Cardiac muscle cell (in vitro differentiated cells and primary cell): ENCODE results near the gene SMAD7. TPM values are rescaled to one million over a fixed set of nuclear protein-coding genes. Genes with fewer than 3 reads are reported as not detected.

Experiments
- DNase-seq, 2 donors: peaks; one replicate each; pipeline versions ENCODE4 v3.0.0 to v3.0.0-alpha.2; 2010 to 2017; ENCODE audit warnings: low read depth in 1 of 2, low spot score in 1 of 2
- H3K27ac ChIP-seq: fragments of 200-600 bp; sonication (generic); 2 replicates; pipeline ENCODE4 v1.5.1; 2016
- H3K27me3 ChIP-seq: fragments of 200-600 bp; sonication (generic); 2 replicates; pipeline ENCODE4 v1.6.0; 2016; ENCODE audit warnings: control low read depth
- H3K36me3 ChIP-seq: fragments of 200-600 bp; sonication (generic); 2 replicates; pipeline ENCODE4 v1.5.1; 2016; ENCODE audit warnings: control low read depth
- H3K4me1 ChIP-seq: fragments of 200-600 bp; sonication (generic); 2 replicates; pipeline ENCODE4 v1.8.1; 2017; ENCODE audit warnings: low read depth, mild to moderate bottlenecking, mixed run types
- H3K4me3 ChIP-seq: fragments of 200-600 bp; sonication (generic); 2 replicates; pipeline ENCODE4 v1.5.1; 2016; ENCODE audit warnings: mild to moderate bottlenecking
- H3K9me3 ChIP-seq: fragments of 200-600 bp; sonication (generic); 2 replicates; pipeline ENCODE4 v1.5.1; 2017; ENCODE audit warnings: low read depth, mild to moderate bottlenecking, control low read depth
- polyA plus RNA-seq: library from polyadenylated mRNA; unstranded; fragments of >200 nt; fragmentation: Nextera tagmentation; extraction: Ambion mirVana; gene quantifications from 2 replicates; pipeline ENCODE4 v1.2.1, GENCODE V29; 2016
- total RNA-seq: library from RNA; depleted of rRNA; stranded (reverse); fragments of >200 nt; gene quantifications from 2 replicates; pipeline ENCODE4 v1.2.3, GENCODE V29; 2016
- TF ChIP-seq, protein P1 (sequence below): IDR thresholded peaks from 2 replicates; pipeline ENCODE4 v1.5.1; 2012; ENCODE audit warnings: low read depth, mild to moderate bottlenecking, low read length

Gene SMAD7
- total and polyA plus RNA-seq, 2 experiments from 2014 or later: 60.1 to 129 TPM

DNA sequence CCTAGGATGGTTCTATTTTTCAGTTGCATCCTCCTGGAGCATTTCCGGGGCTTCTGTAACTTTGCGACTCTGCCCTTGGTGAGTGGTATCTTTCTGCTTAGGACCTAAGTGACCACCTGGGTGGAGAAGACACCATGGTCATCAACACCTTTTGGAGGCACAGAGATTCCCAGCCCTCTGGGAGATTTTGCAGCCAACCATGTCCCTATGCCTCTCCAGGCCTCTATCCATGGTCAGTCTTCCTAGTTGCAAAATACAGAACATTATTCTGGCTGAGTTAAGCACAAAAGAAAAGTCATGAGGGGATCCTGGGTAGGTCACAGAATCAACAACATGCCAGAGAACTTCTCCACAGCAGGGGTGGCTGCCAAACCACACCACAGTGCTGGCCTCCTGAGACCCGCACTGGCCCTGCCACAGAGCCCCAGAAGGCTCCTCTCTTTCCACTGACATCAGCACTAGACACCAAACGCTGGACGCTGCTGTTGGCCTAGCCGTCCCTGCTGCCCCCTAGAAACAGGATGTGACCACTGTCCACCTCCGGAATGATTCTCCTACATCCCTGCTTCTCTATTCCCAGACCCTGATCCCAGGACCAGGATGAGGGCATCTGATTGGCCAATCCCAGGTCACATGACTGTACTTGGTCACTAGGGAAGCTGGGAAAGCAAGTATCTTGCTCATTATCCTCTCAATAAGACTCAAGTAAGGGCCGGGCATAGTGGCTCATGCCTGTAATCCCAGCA lies 47.7 kb downstream of the SMAD7 start:
- Histone ChIP-seq H3K36me3 (no peaks in the 10 kb centered on the region), H3K4me1 (no peaks in the 10 kb centered on the region), H3K27ac (no peak overlapping the region), H3K4me3 (no peak overlapping the region), H3K9me3 (no peaks in the 10 kb centered on the region), H3K27me3 (no peaks in the 10 kb centered on the region)
- DNase-seq: peak in 1 of 2 donors; percentile 89
- TF ChIP-seq, protein P1, sequence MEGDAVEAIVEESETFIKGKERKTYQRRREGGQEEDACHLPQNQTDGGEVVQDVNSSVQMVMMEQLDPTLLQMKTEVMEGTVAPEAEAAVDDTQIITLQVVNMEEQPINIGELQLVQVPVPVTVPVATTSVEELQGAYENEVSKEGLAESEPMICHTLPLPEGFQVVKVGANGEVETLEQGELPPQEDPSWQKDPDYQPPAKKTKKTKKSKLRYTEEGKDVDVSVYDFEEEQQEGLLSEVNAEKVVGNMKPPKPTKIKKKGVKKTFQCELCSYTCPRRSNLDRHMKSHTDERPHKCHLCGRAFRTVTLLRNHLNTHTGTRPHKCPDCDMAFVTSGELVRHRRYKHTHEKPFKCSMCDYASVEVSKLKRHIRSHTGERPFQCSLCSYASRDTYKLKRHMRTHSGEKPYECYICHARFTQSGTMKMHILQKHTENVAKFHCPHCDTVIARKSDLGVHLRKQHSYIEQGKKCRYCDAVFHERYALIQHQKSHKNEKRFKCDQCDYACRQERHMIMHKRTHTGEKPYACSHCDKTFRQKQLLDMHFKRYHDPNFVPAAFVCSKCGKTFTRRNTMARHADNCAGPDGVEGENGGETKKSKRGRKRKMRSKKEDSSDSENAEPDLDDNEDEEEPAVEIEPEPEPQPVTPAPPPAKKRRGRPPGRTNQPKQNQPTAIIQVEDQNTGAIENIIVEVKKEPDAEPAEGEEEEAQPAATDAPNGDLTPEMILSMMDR: no peak

DNA sequence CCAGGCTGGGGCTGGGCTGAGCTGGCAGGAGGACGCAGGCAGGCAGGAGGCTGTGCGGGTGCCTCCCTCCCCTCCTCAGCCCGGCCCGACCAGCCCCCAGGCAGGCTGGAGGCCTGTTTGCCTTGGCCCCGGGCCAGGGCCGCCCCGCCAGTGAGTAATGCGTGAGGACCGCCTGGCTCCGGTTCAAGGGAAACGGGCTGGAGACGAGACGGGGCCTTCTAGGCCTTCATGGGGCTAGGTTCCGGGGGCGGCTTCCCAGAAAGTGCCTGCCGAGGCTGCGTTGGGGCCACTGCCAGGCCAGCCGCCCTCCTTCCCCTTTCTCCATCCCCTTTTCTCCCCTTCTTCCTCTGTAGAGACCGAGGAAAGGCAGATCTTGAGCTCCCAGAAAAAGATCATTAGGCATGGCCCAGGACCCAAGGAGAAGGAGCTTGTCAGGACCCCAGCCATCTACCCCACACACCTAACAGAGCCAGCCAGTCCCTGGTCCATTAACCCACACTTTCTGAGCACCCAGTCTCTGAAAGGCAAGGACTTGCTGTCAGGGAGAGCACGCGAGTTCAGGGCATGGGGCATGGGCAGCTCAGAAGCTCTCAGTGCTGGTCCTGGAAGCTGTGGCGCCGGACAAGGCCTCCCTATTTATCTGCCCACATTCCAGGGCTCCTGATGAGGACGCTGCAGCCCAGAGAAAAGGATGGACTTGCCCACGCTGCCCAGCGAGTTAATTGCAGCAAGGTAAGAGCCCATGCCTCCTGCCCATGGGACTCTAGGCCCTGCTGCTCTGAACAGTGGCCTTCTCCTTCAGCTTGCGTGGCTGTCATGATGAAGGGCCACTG lies 48.5 kb downstream of the SMAD7 start:
- H3K27ac ChIP-seq: no peak overlapping the region
- no peaks in the 10 kb centered on the region for H3K36me3 ChIP-seq
- H3K4me3 ChIP-seq: no peak overlapping the region
- TF ChIP-seq, protein P1: peak; percentile 12
- no peaks in the 10 kb centered on the region for H3K27me3 ChIP-seq
- no peaks in the 10 kb centered on the region for H3K4me1 ChIP-seq
- H3K9me3 ChIP-seq: no peaks in the 10 kb centered on the region
- DNase-seq: peak in 1 of 2 donors; percentile 98

- Histone ChIP-seq H3K27me3 (no peaks in the 10 kb centered on the region), H3K27ac (no peak overlapping the region), H3K4me3 (no peak overlapping the region), H3K9me3 (no peaks in the 10 kb centered on the region), H3K4me1 (no peaks in the 10 kb centered on the region), H3K36me3 (no peaks in the 10 kb centered on the region)
- TF ChIP-seq, protein P1: no peak
- DNase-seq: no peak
Measured at GRCh38 chr18:48901145-48902022, 49.4 kb downstream of the SMAD7 start.

DNA sequence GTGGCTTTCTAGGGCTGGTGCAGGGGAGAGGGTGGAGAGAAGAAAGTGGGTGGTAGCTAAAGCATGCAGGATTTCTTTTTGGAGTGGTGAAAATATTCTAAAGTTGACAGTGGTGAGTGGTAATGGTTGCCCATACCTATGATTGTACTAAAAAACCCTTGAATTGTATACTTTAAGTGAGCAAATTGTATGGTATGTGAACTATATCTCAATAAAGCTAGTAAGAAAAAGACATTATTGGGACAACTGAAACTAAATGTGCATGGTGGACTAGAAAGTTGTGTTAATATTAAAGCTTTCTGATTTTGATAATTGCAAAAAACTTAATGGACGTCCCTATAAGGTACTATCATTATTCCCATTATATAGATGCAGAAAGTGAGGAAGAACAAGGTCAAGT lies 50.3 kb downstream of the SMAD7 start:
- no peak for DNase-seq

More for the DNA sequence above, 50.3 kb downstream of the SMAD7 start:
- Histone ChIP-seq H3K36me3 (no peaks in the 10 kb centered on the region), H3K4me3 (no peak overlapping the region), H3K27ac (no peak overlapping the region), H3K9me3 (no peaks in the 10 kb centered on the region), H3K4me1 (no peaks in the 10 kb centered on the region), H3K27me3 (no peaks in the 10 kb centered on the region)
- TF ChIP-seq, protein P1: no peak
